BJ (cell line): Measurements from ENCODE around the gene THAP5. TPM values are rescaled to one million over a fixed set of nuclear protein-coding genes. Genes with fewer than 3 reads are reported as not detected.

Source experiments
- CTCF ChIA-PET: fragments of 350-600 bp; formaldehyde crosslinking; extraction: SDS; loops from one replicate; lab custom pipeline; 2021; ENCODE audit warnings: antibody characterized with exemption, inconsistent platforms; lab: Yijun Ruan, JAX
- POLR2A ChIA-PET: fragments of 300-600 bp; sonication (Branson Sonifier 250); formaldehyde crosslinking; extraction: SDS; loops from one replicate; lab custom pipeline; 2021; ENCODE audit warnings: antibody characterized with exemption; lab: Charles Lee
- DNase-seq: peaks from one replicate; pipeline ENCODE4 v3.0.0-alpha.2; 2011; ENCODE audit warnings: low read depth
- H3K27me3 ChIP-seq: 2 replicates; pipeline ENCODE4 v1.6.0; 2011; ENCODE audit warnings: low read length; ENCODE audit not compliant: control insufficient read depth, insufficient read depth
- H3K36me3 ChIP-seq: 2 replicates; pipeline ENCODE4 v1.5.1; 2011; ENCODE audit warnings: low read length; ENCODE audit not compliant: control insufficient read depth, insufficient read depth
- H3K4me3 ChIP-seq: 2 replicates; pipeline ENCODE4 v1.5.1; 2011; ENCODE audit warnings: low read depth, mild to moderate bottlenecking, control low read depth, low read length
- CTCF ChIP-seq: IDR thresholded peaks from 2 replicates; pipeline ENCODE4 v1.5.1; 2011; ENCODE audit warnings: low read depth, mild to moderate bottlenecking, control low read depth, inconsistent platforms, low read length, moderate library complexity; ENCODE audit not compliant: insufficient read depth
- polyA plus RNA-seq: library from polyadenylated mRNA; depleted of rRNA; stranded (reverse); fragments of >200 nt; gene quantifications from 2 replicates; pipeline ENCODE4 v1.2.3, GENCODE V29; 2011

Gene THAP5
- polyA plus RNA-seq, 1 experiment = 4.9 TPM

DNA sequence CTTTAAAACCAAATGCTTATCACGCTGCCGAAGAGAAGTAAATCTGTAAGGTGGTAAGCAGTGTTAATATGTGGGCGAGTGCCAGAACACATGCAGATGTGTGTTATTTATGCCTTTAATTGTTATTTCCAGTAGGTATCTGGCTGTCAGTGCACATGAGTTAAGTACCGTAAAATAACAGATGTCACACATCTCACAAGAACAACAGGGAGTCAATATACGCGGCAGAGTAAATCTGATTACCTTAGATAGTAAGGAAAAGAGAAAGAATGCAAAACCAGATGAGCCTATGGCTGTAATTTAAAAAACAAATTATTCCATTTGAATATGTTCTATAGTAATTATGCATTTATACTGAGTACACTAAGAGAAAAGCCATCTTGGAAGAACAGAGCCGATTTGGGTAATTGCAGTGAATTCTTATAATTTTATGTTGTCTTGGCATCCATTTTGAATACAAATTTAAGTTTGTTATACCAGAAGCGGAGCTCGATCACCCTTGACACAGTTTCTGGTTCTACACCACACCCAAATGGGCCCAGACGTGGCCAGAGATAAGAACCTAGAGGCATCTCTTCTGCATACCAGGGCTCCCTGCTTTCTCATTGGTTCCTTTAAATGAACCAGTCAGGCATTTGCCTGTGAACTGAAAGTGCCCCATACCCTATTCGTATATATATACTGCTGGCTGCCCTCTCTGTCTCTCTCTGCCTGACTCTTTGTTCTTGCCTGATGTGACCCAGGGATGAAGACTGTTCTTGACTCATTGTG lies 35.0 kb upstream of the THAP5 start:
- CTCF ChIA-PET = no interaction called here
- H3K4me3 ChIP-seq = no peak overlapping the region
- POLR2A ChIA-PET = no interaction called here
- no peak for TF ChIP-seq CTCF
- no peaks in the 10 kb centered on the region for H3K27me3 ChIP-seq
- no peak for DNase-seq
- H3K36me3 ChIP-seq = no peaks in the 10 kb centered on the region

DNA sequence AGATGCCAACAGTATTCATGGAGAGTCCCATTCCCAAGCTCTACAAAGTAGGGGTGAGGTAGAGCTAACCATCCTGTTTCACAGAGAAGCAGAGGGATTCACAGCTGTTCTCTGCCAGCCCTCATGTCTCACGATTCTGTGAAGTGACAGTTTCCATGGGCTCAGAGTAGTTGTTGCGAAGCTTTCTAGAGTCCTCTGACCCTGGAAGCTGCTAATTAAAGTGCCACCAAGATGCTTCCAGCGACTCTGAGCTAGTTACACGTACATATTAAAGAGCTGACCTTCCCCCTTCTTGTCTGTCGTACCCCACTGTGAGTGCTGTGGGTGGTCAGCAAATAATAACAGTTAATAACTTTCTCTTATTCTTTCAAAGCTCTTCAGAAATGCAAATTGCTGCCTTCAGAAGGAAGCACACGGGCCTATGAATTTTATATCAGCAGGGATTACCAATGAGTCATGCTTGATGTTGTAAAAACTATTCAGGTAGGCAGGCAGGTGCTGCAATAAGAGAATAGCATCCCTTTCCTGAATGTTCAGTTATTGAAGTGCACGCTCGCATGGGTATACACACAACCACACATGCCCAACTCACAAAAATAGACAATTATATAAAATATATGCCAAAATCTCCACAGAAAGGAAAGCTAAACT lies 34.3 kb upstream of the THAP5 start:
- no peak for DNase-seq
- Histone ChIP-seq H3K27me3 (peaks cover under 1% of the 10 kb centered on the region; the same call in 1 of the 2 replicates), H3K36me3 (no peaks in the 10 kb centered on the region), H3K4me3 (no peak overlapping the region)
- POLR2A ChIA-PET = no interaction called here
- CTCF ChIA-PET = interaction anchor here (1.8 kb wide), 1 partner anchor 8 kb away, joined by 6 read pairs; no protein-coding TSS in a partner anchor
- no peak for TF ChIP-seq CTCF

GRCh38 chr7:108600399-108600798 lies 30.9 kb upstream of the THAP5 start:
- POLR2A ChIA-PET = no interaction called here
- no peak for DNase-seq
- CTCF ChIA-PET = no interaction called here
- Histone ChIP-seq H3K4me3 (no peak overlapping the region), H3K27me3 (peaks cover 1% of the 10 kb centered on the region; the same call in 1 of the 2 replicates), H3K36me3 (no peaks in the 10 kb centered on the region)
- no peak for TF ChIP-seq CTCF

- Histone ChIP-seq H3K4me3 (no peak overlapping the region), H3K36me3 (no peaks in the 10 kb centered on the region), H3K27me3 (peaks cover 1% of the 10 kb centered on the region; the same call in 1 of the 2 replicates)
- TF ChIP-seq CTCF = no peak
- ChIA-PET CTCF (no interaction called here), POLR2A (no interaction called here)
- DNase-seq = no peak
Observed at GRCh38 chr7:108598914-108599580, 29.5 kb upstream of the THAP5 start.

GRCh38 chr7:108598153-108598552 lies 28.6 kb upstream of the THAP5 start:
- CTCF ChIA-PET = interaction anchor here (1.5 kb wide), 1 partner anchor 12 kb away, joined by 3 read pairs; no protein-coding TSS in a partner anchor
- no peak for TF ChIP-seq CTCF
- no peak overlapping the region for H3K4me3 ChIP-seq
- H3K27me3 ChIP-seq = peaks cover 1% of the 10 kb centered on the region; the same call in 1 of the 2 replicates
- POLR2A ChIA-PET = no interaction called here
- H3K36me3 ChIP-seq = no peaks in the 10 kb centered on the region
- DNase-seq = no peak
